Glomerular endothelial cell (primary cell): ENCODE results near the gene ADAMTSL4. TPM values are rescaled to one million over a fixed set of nuclear protein-coding genes. Genes with fewer than 3 reads are reported as not detected.

Experiments used
- DNase-seq: peaks from one replicate; pipeline ENCODE4 v3.0.0-alpha.2; 2011; ENCODE audit warnings: low read depth, low spot score; ENCODE audit errors: extremely low read depth
- total RNA-seq: library from RNA; depleted of rRNA; stranded (reverse); fragments of >200 nt; gene quantifications from 2 replicates; pipeline ENCODE4 v1.2.3, GENCODE V29; 2015

Gene ADAMTSL4
- 1.3 and 2.6 TPM in 2 replicates for total RNA-seq

- DNase-seq = no peak
These were observed at the start of gene ADAMTSL4 for GRCh38 chr1:150548632-150549495. TSS of gene ADAMTSL4 (plus strand) at chr1:150549408. CDS start at chr1:150552289, 2,881 bp downstream.

- DNase-seq = no peak
These were observed 43.8 kb upstream of the ADAMTSL4 start for GRCh38 chr1:150505431-150505830.

GRCh38 chr1:150507912-150508864 is 41.0 kb upstream of the ADAMTSL4 start, which contains the start of gene ECM1:
TSS of gene ECM1 (plus strand) at chr1:150508109. CDS start at chr1:150508210, 101 bp downstream.
- DNase-seq = no peak

GRCh38 chr1:150508982-150509381 is 40.2 kb upstream of the ADAMTSL4 start:
- DNase-seq = no peak

GRCh38 chr1:150511551-150511950 is 37.7 kb upstream of the ADAMTSL4 start:
- DNase-seq = no peak

- DNase-seq = no peak
These were observed 37.1 kb upstream of the ADAMTSL4 start for GRCh38 chr1:150511985-150512660.

GRCh38 chr1:150512846-150513245 is 36.4 kb upstream of the ADAMTSL4 start:
- DNase-seq = no peak

GRCh38 chr1:150513351-150513791 is 35.8 kb upstream of the ADAMTSL4 start:
- DNase-seq = no peak

GRCh38 chr1:150514260-150514659 is 34.9 kb upstream of the ADAMTSL4 start:
- no peak for DNase-seq

- no peak for DNase-seq
These were observed 34.3 kb upstream of the ADAMTSL4 start for GRCh38 chr1:150514913-150515327.

- DNase-seq = peak; percentile 52
These were observed 33.7 kb upstream of the ADAMTSL4 start, which contains the start of gene FALEC for GRCh38 chr1:150515328-150516049. TSS of gene FALEC (plus strand) at chr1:150515752.

GRCh38 chr1:150516050-150516591 is 33.1 kb upstream of the ADAMTSL4 start:
- no peak for DNase-seq

- DNase-seq = no peak
These were observed 32.6 kb upstream of the ADAMTSL4 start for GRCh38 chr1:150516616-150517015.

GRCh38 chr1:150521196-150521968 is 27.8 kb upstream of the ADAMTSL4 start:
- no peak for DNase-seq

- DNase-seq = no peak
These were observed 23.9 kb upstream of the ADAMTSL4 start for GRCh38 chr1:150525348-150525747.

GRCh38 chr1:150528196-150528595 is 21.0 kb upstream of the ADAMTSL4 start:
- no peak for DNase-seq

GRCh38 chr1:150529017-150529416 is 20.2 kb upstream of the ADAMTSL4 start:
- DNase-seq = no peak

- no peak for DNase-seq
These were observed 18.6 kb upstream of the ADAMTSL4 start for GRCh38 chr1:150530491-150531159.
